Ascending aorta (tissue), 2 donors: ENCODE results near the gene HGF. TPM values are rescaled to one million over a fixed set of nuclear protein-coding genes. Genes with fewer than 3 reads are reported as not detected.

ENCODE experiments used
- DNase-seq, 2 donors: peaks; one replicate each; pipeline ENCODE4 v3.0.0-alpha.2; 2019; ENCODE audit warnings: low spot score in 2 of 2
- H3K27ac ChIP-seq, 2 donors: fragments of 200-600 bp; sonication (generic); one replicate each; pipeline ENCODE4 v1.5.1; 2016 to 2017; ENCODE audit warnings: mild to moderate bottlenecking in 1 of 2
- H3K27me3 ChIP-seq: fragments of 200-600 bp; sonication (generic); one replicate; pipeline ENCODE4 v1.5.1; 2017
- H3K36me3 ChIP-seq, 2 donors: fragments of 200-600 bp; sonication (generic); one replicate each; pipeline ENCODE4 v1.5.1; 2016
- H3K4me1 ChIP-seq, 2 donors: fragments of 200-600 bp; sonication (generic); one replicate each; pipeline ENCODE4 v1.5.1; 2016 to 2017; ENCODE audit warnings: mild to moderate bottlenecking in 1 of 2
- H3K4me3 ChIP-seq, 2 donors: fragments of 200-600 bp; sonication (generic); one replicate each; pipeline ENCODE4 v1.5.1; 2016 to 2017; ENCODE audit warnings: mild to moderate bottlenecking in 1 of 2
- H3K9me3 ChIP-seq, 2 donors: fragments of 200-600 bp; sonication (generic); one replicate each; pipeline ENCODE4 v1.5.1; 2016
- CTCF ChIP-seq, 3 experiments: fragments of 200-600 bp in 2 of 3; fragments of 450-650 bp in 1 of 3; sonication (generic) in 2 of 3; IDR thresholded peaks; one replicate each; pipeline ENCODE4 v1.5.1; 2016 to 2019; ENCODE audit warnings: antibody characterized with exemption in 3 of 3, mild to moderate bottlenecking in 1 of 3, moderate library complexity in 1 of 3
- intact Hi-C: fragments of 100-400 bp; cut with DNase I; formaldehyde crosslinking; loops from one replicate; pipeline ENCODE4 v1.15.1; 2023
- total RNA-seq: library from RNA; depleted of rRNA; stranded (reverse); fragments of >200 nt; gene quantifications from one replicate; pipeline ENCODE4 v1.1.0, GENCODE V29; 2016

Gene HGF
- total RNA-seq, 1 donor from 2014 or later: 11.7 TPM

DNA sequence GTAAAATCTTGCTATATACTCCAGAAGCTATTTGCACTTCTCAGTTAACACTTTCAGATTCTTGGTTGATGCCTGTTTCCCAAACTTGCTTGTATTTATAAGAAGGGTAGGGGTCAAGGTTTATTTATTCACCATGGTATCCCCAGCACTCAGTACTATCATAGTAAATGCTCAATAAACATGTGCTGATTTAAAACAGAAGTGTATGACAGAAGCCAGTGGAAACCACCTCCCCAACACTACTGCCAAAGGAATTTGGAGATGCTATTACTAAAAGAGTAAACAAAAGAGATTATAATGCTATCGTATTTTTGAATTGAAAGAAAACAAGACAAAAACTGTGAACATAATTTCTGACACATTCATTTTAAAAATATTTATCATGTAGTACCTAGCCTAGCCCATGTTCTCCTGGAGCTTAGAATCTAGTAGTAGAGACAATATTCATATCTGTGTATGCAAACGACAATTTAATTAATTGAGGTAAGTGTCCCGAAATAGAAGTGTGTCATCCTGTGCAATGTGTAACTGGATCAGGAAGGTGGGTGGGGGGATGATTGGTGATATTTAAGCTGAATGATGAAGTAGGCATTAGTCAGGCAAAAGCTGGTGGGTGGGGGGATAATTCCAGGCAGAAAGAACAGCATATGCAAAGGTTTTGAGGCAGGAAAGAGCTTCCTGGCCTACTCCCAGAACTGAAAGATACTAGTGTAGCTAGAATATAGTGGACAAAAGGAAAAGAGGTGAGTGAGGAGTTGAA is 77.5 kb downstream of the HGF start:
- H3K4me3 ChIP-seq: no peak overlapping the region
- H3K9me3 ChIP-seq: no peaks in the 10 kb centered on the region
- no peaks in the 10 kb centered on the region for H3K36me3 ChIP-seq
- no peak for TF ChIP-seq CTCF (IDR thresholded peaks at IDR 0.05)
- DNase-seq: no peak
- H3K27me3 ChIP-seq: no peaks in the 10 kb centered on the region
- peaks cover 0 to 3% of the 10 kb centered on the region in 2 donors for H3K4me1 ChIP-seq
- intact Hi-C loops: no loop called here
- no peak overlapping the region for H3K27ac ChIP-seq

GRCh38 chr7:81691199-81691821 is 78.5 kb downstream of the HGF start:
- intact Hi-C loops: no loop called here
- Histone ChIP-seq H3K4me1 (peaks cover 0 to 3% of the 10 kb centered on the region in 2 donors), H3K9me3 (no peaks in the 10 kb centered on the region), H3K4me3 (no peak overlapping the region), H3K27ac (no peak overlapping the region), H3K27me3 (no peaks in the 10 kb centered on the region), H3K36me3 (no peaks in the 10 kb centered on the region)
- no peak for TF ChIP-seq CTCF (IDR thresholded peaks at IDR 0.05)
- no peak for DNase-seq

GRCh38 chr7:81690688-81691087 is 79.2 kb downstream of the HGF start:
- Histone ChIP-seq H3K4me1 (peaks cover 0 to 3% of the 10 kb centered on the region in 2 donors), H3K27me3 (no peaks in the 10 kb centered on the region), H3K36me3 (no peaks in the 10 kb centered on the region), H3K27ac (no peak overlapping the region), H3K4me3 (no peak overlapping the region), H3K9me3 (no peaks in the 10 kb centered on the region)
- TF ChIP-seq CTCF (IDR thresholded peaks at IDR 0.05): no peak
- DNase-seq: no peak
- intact Hi-C loops: no loop called here

DNA sequence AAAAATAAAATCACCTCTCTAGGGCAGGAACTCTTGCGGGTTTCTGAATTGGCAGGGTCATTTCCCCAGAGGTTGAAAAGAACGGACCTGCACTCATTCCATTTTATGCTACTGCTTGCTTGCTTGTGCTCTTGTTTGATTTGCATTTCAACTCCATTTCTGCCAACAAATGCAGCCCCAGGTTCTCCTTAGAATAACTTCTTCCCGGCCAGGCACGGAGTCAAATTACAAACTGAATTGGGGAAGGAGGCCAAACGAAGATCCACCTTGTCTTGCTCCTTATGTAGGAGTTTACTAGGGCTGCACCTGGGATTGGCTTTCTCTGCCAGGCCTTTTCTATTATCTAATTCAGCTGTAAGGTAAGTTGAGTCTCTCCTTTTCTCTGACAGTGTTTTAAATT is 79.6 kb downstream of the HGF start:
- Histone ChIP-seq H3K4me1 (peaks cover 0 to 5% of the 10 kb centered on the region in 2 donors), H3K27ac (no peak overlapping the region), H3K4me3 (no peak overlapping the region), H3K9me3 (no peaks in the 10 kb centered on the region), H3K27me3 (no peaks in the 10 kb centered on the region), H3K36me3 (no peaks in the 10 kb centered on the region)
- DNase-seq: no peak
- intact Hi-C loops: no loop called here
- no peak for TF ChIP-seq CTCF (IDR thresholded peaks at IDR 0.05)

DNA sequence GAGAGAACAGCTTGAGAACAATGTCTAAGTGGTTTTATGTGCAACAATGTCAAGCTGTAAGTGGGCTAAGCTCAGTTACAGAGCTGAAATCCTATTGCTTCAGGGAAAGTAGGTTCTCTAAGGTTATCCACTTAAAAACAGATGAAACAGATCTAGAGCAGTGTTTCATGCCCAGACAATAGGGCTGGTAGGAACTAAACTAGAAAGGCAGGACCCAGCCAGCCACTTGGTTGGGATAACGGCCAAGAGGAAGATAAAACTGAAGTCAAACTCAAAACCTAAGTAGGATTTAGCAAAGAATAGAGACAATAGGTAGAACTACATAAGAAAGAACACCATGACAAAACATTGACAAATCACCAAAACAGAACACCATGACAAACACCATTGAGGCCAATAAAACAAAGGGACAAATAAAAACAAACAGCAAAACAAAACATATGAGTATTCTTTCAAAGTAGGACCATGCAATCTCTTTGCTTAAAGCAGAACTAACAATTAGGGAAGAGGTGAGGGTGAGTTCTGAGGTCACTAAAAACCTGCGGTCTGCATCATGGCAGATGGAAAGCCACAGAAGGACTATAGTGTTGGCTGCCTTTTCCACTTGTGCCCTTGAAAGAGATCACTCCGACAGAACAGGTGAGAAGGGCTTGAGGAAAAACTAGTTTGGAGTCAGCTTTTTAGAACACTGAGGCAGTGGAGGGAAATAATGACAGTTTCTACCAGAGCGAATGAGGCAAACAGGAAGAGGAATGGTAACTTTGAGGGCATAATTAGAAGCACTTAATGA is 81.0 kb downstream of the HGF start:
- intact Hi-C loops: loop anchor here (5.0 kb wide), 3 partner anchors 52 to 78 kb away; no protein-coding TSS in a partner anchor
- Histone ChIP-seq H3K27ac (no peak overlapping the region), H3K27me3 (no peaks in the 10 kb centered on the region), H3K9me3 (no peaks in the 10 kb centered on the region), H3K4me3 (no peak overlapping the region), H3K4me1 (peaks cover 0 to 5% of the 10 kb centered on the region in 2 donors), H3K36me3 (no peaks in the 10 kb centered on the region)
- TF ChIP-seq CTCF (IDR thresholded peaks at IDR 0.05): no peak
- no peak for DNase-seq
